Tibial artery (tissue), 4 donors: ENCODE measurements around the gene MESP1.

ENCODE experiments used
- DNase-seq, 2 donors: peaks; one replicate each; pipeline ENCODE4 v3.0.0-alpha.2; 2019
- H3K27ac ChIP-seq, 2 donors: fragments of 200-600 bp; sonication (generic) in 1 of 2; 1 replicate in 1 of 2; 2 replicates in 1 of 2; pipeline ENCODE4 v1.5.1; 2018 to 2019; ENCODE audit warnings: mild to moderate bottlenecking in 1 of 2
- H3K27me3 ChIP-seq, 2 donors: fragments of 200-600 bp; sonication (generic) in 1 of 2; one replicate each; pipeline versions ENCODE4 v1.5.1 to v1.6.0; 2016 to 2019
- H3K36me3 ChIP-seq, 3 donors: fragments of 200-600 bp; sonication (generic) in 2 of 3; one replicate each; pipeline ENCODE4 v1.5.1; 2016 to 2019; ENCODE audit warnings: mild to moderate bottlenecking in 2 of 3
- H3K4me1 ChIP-seq, 4 donors: fragments of 200-600 bp; sonication (generic) in 2 of 4; 1 replicate in 3 of 4; 2 replicates in 1 of 4; pipeline ENCODE4 v1.5.1; 2016 to 2019
- H3K4me3 ChIP-seq, 2 donors: fragments of 200-600 bp; sonication (generic) in 1 of 2; 1 replicate in 1 of 2; 2 replicates in 1 of 2; pipeline ENCODE4 v1.5.1; 2018 to 2019; ENCODE audit warnings: mild to moderate bottlenecking in 2 of 2
- H3K9me3 ChIP-seq, 3 donors: fragments of 200-600 bp; sonication (generic) in 1 of 3; one replicate each; pipeline ENCODE4 v1.5.1; 2016 to 2019
- CTCF ChIP-seq, 2 experiments: fragments of 200-600 bp in 1 of 2; fragments of 450-650 bp in 1 of 2; IDR thresholded peaks; one replicate each; pipeline ENCODE4 v1.5.1; 2017 to 2019; ENCODE audit warnings: antibody characterized with exemption in 2 of 2, mild to moderate bottlenecking in 1 of 2, moderate library complexity in 1 of 2
- intact Hi-C: fragments of 100-400 bp; cut with DNase I; formaldehyde crosslinking; loops from one replicate; pipeline ENCODE4 v1.15.0; 2023; ENCODE audit warnings: low total_unique reads

MESP1 gene

DNA sequence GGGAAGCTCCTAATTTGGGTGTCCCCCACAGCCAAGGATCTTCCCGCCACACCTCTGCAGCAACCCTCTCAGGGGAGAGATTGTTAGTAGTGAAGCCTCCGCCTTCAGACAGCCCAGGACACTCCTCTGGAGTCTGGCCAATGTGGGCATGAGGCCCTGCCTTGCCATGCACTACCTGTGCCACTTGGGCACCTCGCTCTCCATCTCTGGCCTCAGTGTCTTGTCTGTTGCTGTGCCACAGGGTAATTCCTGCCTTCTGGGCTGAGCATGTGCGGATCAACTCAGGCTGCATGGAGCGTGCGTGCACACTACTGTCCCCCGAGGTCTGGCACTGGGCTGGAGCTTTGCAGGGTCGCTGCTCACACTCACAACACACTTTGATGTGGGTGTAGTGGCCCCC is 7.9 kb upstream of the MESP1 start:
- intact Hi-C loops: loop anchor here (10.0 kb wide), 1 partner anchor 316 kb away; no protein-coding TSS in a partner anchor
- H3K4me1 ChIP-seq: peaks cover 0 to 18% (median 0%) of the 10 kb centered on the region in 4 donors
- no peak for TF ChIP-seq CTCF (IDR thresholded peaks at IDR 0.05)

DNA sequence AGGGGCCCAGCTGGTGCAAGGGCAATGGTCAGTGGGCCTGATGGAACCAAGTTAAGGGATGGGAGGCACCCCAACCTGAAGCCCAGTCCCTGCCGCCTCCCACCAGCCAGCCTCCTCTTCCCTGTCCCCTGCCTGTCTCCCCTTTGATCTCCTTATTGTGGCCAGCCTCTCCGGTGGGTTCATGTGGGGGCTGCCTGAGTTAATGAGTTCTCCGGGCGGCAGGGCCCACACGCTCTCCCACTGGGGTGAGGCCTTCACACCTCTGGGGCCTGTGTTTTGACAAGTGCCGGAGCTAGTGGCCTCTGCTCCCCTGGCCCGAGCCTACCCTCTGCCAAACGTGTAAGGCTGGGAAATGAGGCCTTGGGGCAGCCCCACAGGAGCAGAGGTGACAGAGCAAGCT is 7.2 kb upstream of the MESP1 start:
- intact Hi-C loops: loop anchor here (10.0 kb wide), 1 partner anchor 317 kb away; no protein-coding TSS in a partner anchor
- Histone ChIP-seq H3K4me3 (no peak overlapping the region), H3K27ac (no peak overlapping the region), H3K27me3 (peaks cover 0 to 11% of the 10 kb centered on the region in 2 donors), H3K4me1 (peaks cover 0 to 18% (median 0%) of the 10 kb centered on the region in 4 donors), H3K36me3 (no peaks in the 10 kb centered on the region), H3K9me3 (no peaks in the 10 kb centered on the region)
- DNase-seq: no peak
- no peak for TF ChIP-seq CTCF (IDR thresholded peaks at IDR 0.05)

More for the DNA sequence above, 7.9 kb upstream of the MESP1 start:
- Histone ChIP-seq H3K4me3 (no peak overlapping the region), H3K9me3 (no peaks in the 10 kb centered on the region), H3K27me3 (peaks cover 0 to 11% of the 10 kb centered on the region in 2 donors), H3K36me3 (no peaks in the 10 kb centered on the region), H3K27ac (no peak overlapping the region)
- no peak for DNase-seq

DNA sequence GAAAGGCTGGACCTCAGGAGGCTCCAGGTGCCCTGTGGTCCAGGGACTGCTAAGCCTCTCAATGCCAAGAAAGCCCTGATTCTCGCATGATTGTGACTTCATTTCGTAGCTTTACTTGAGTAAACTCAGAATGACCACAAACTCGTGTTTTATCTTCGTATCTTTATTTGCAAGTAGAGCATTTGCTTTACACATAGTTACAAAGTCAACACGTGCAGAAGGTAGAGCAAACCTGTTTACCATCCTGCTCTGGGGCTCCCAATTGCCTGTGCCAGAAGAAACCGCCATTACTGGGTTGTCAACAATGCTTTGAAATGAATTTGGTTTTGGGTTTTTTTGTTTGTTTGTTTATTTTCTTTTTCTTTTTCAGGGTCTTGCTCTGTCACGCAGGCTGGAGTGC is 5.8 kb upstream of the MESP1 start:
- H3K27ac ChIP-seq: no peak overlapping the region
- intact Hi-C loops: loop anchor here (10.0 kb wide), 1 partner anchor 318 kb away; no protein-coding TSS in a partner anchor
- peaks cover 0 to 18% (median 0%) of the 10 kb centered on the region in 4 donors for H3K4me1 ChIP-seq
- no peak overlapping the region for H3K4me3 ChIP-seq
- no peak for TF ChIP-seq CTCF (IDR thresholded peaks at IDR 0.05)
- peaks cover 0 to 11% of the 10 kb centered on the region in 2 donors for H3K27me3 ChIP-seq
- H3K36me3 ChIP-seq: no peaks in the 10 kb centered on the region
- DNase-seq: no peak
- no peaks in the 10 kb centered on the region for H3K9me3 ChIP-seq

DNA sequence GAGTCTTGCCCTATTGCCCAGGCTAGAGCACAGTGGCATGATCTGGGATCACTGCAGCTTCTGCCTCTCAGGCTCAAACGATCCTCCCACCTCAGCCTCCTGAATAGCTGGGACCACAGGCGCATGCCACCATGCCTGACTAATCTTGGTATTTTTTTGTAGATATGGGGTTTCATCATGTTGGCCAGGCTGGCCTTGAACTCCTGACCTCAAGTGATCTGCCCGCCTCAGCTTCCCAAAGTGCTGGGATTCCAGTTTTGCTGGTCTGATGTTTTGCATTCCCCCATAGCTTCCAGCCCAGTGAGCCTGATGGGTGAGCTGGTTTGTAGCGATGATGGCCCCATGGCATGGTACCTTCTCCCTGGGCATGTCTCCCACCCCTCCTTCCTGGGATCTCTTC is 4.7 kb upstream of the MESP1 start:
- no peak for TF ChIP-seq CTCF (IDR thresholded peaks at IDR 0.05)
- H3K9me3 ChIP-seq: no peaks in the 10 kb centered on the region
- H3K4me1 ChIP-seq: peaks cover 0 to 16% (median 5%) of the 10 kb centered on the region in 4 donors
- no peak overlapping the region for H3K4me3 ChIP-seq
- H3K27me3 ChIP-seq: peaks cover 0 to 11% of the 10 kb centered on the region in 2 donors
- H3K36me3 ChIP-seq: no peaks in the 10 kb centered on the region
- H3K27ac ChIP-seq: no peak overlapping the region
- DNase-seq: no peak
- intact Hi-C loops: loop anchor here (10.0 kb wide), 1 partner anchor 319 kb away; no protein-coding TSS in a partner anchor

DNA sequence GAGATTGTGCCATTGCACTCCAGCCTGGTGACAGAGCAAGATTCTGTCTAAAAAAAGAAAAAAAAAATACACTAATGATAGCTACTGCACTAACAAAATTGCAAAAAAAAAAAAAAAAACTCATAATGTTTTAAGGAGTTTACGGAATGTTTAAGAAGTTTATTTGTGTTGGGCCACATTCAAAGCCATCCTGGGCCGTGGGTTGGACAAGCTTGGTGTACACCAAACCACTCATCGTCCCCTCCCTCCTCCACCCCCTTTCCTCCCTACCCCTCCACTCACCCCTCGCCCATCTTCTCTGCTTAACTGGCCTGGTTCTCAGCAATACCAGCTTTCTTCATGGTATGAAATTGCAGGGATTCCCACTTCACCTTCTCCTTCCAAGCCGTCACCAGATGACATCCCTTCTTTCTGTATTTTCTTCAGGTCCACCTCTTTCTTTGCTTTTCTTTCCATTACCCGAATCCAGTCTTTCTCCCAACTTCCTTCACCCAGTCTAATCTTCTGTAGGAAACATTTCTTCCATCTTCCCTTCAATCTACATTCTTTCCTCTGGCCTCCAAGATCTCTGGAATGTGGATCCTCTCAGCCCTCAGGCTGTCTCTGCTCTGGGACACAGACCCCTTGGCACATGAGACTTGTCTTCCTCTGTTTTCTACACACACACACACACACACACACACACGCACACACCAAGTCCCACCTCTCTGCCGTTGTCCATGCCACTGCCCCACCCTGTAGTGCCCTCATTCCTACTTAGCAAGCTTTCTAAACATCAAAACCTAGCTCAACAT is 3.5 kb upstream of the MESP1 start:
- H3K36me3 ChIP-seq: no peaks in the 10 kb centered on the region
- intact Hi-C loops: loop anchor here (5.0 to 10.0 kb wide), 2 partner anchors 107 to 320 kb away; no protein-coding TSS in a partner anchor
- no peak for TF ChIP-seq CTCF (IDR thresholded peaks at IDR 0.05)

More for the DNA sequence above, 3.5 kb upstream of the MESP1 start:
- Histone ChIP-seq H3K9me3 (no peaks in the 10 kb centered on the region), H3K4me3 (no peak overlapping the region), H3K27ac (no peak overlapping the region), H3K27me3 (peaks cover 0 to 10% of the 10 kb centered on the region in 2 donors), H3K4me1 (peaks cover 0 to 28% (median 14%) of the 10 kb centered on the region in 4 donors)
- DNase-seq: no peak
